T1000 (cell line): ENCODE measurements around the gene RBM42.
A peak's percentile ranks its signal among the peaks of the same experiment; 100 is the strongest.

Experiments
- DNase-seq: peaks from one replicate; lab custom pipeline; 2025; ENCODE audit warnings: mixed read lengths; lab: John Stamatoyannopoulos, UW

The RBM42 gene

GRCh38 chr19:35621708-35622107, 7.1 kb upstream of the RBM42 start:
- DNase-seq, result no peak

- no peak for DNase-seq
Measured at GRCh38 chr19:35622750-35623149, 6.1 kb upstream of the RBM42 start.

GRCh38 chr19:35623327-35624010, 5.4 kb upstream of the RBM42 start:
- DNase-seq, result no peak

- DNase-seq, result no peak
Measured at GRCh38 chr19:35628264-35628564, 622 bp upstream of the RBM42 start.

- DNase-seq, result no peak
Measured at GRCh38 chr19:35629332-35629633, 447 bp downstream of the RBM42 start.

GRCh38 chr19:35633727-35634440, 5.0 kb downstream of the RBM42 start:
- DNase-seq, result no peak

GRCh38 chr19:35636651-35637050, 7.8 kb downstream of the RBM42 start:
- DNase-seq, result no peak

- DNase-seq, result no peak
Measured at GRCh38 chr19:35637165-35637564, 8.3 kb downstream of the RBM42 start.

- DNase-seq, result no peak
Measured at GRCh38 chr19:35639321-35639639, 10.4 kb downstream of the RBM42 start.

- no peak for DNase-seq
Measured at GRCh38 chr19:35639863-35640262, 11.0 kb downstream of the RBM42 start.

GRCh38 chr19:35641515-35642151, 12.8 kb downstream of the RBM42 start, which contains the start of gene ETV2:
Gene ETV2, plus strand, starts transcription at chr19:35641745. Its CDS starts 716 bp downstream, at chr19:35642461.
- no peak for DNase-seq

- DNase-seq, result no peak
Measured at GRCh38 chr19:35642312-35642711, 13.5 kb downstream of the RBM42 start.

- no peak for DNase-seq
Measured at GRCh38 chr19:35642798-35643254, 14.0 kb downstream of the RBM42 start.

GRCh38 chr19:35643255-35644205, 14.7 kb downstream of the RBM42 start:
- peak; percentile 79 for DNase-seq

- peak; percentile 89 for DNase-seq
Measured at GRCh38 chr19:35644206-35644986, 15.6 kb downstream of the RBM42 start.

- DNase-seq, result peak; percentile 54
Measured at GRCh38 chr19:35644987-35645679, 16.3 kb downstream of the RBM42 start.

GRCh38 chr19:35645680-35646511, 17.1 kb downstream of the RBM42 start:
- DNase-seq, result no peak

- DNase-seq, result peak; percentile 89
Measured at GRCh38 chr19:35648017-35648961, 19.5 kb downstream of the RBM42 start, which contains the start of gene COX6B1. Gene COX6B1, plus strand, starts transcription at chr19:35648323. Its CDS starts 2,921 bp downstream, at chr19:35651244.

GRCh38 chr19:35650581-35650980, 21.7 kb downstream of the RBM42 start:
- DNase-seq, result no peak
